SK-N-SH treated with all-trans-retinoic acid at 6 μM for 48 hours (cell line): ENCODE results near the gene CDK3.

Experiments used
- ATAC-seq: fragments of 200-7000 bp; cut with Tn5 transposase; 3 replicates; pipeline ENCODE4 v1.9.1; 2020; ENCODE audit warnings: mild to moderate bottlenecking, moderate library complexity
- ARNTL ChIP-seq: fragments of 450-650 bp; formaldehyde crosslinking; IDR thresholded peaks from 2 replicates; pipeline ENCODE4 v1.5.0; 2020; ENCODE audit warnings: low read depth, mild to moderate bottlenecking, moderate library complexity, borderline replicate concordance
- BACH2 ChIP-seq: fragments of 250-450 bp; sonication (Bioruptor Pico); IDR thresholded peaks from 2 replicates; pipeline ENCODE4 v1.9.0; 2021; ENCODE audit warnings: mild to moderate bottlenecking, borderline replicate concordance
- CREB5 ChIP-seq: fragments of 250-450 bp; sonication (Bioruptor Pico); IDR thresholded peaks from 2 replicates; pipeline ENCODE4 v1.5.1; 2020; ENCODE audit warnings: low read depth, mild to moderate bottlenecking, moderate library complexity
- CSDC2 ChIP-seq: fragments of 250-450 bp; sonication (Bioruptor Pico); IDR thresholded peaks from 2 replicates; pipeline ENCODE4 v1.5.0; 2020; ENCODE audit warnings: mild to moderate bottlenecking, moderate library complexity
- CSRNP3 ChIP-seq: fragments of 250-450 bp; sonication (Bioruptor Pico); IDR thresholded peaks from 2 replicates; pipeline ENCODE4 v1.5.1; 2021; ENCODE audit warnings: mild to moderate bottlenecking, moderate library complexity
- ESRRG ChIP-seq: fragments of 250-450 bp; sonication (Bioruptor Pico); IDR thresholded peaks from 2 replicates; pipeline ENCODE4 v1.6.1; 2021; ENCODE audit warnings: mild to moderate bottlenecking
- GLIS3 ChIP-seq: fragments of 250-450 bp; sonication (Bioruptor Pico); IDR thresholded peaks from 2 replicates; pipeline ENCODE4 v1.5.0; 2020; ENCODE audit warnings: mild to moderate bottlenecking, moderate library complexity
- ISL1 ChIP-seq: fragments of 250-450 bp; sonication (Bioruptor Pico); IDR thresholded peaks from 2 replicates; pipeline ENCODE4 v2.1.2; 2022; ENCODE audit warnings: mild to moderate bottlenecking, moderate library complexity
- OSR1 ChIP-seq: fragments of 250-450 bp; sonication (Bioruptor Pico); IDR thresholded peaks from 2 replicates; pipeline ENCODE4 v1.8.0; 2022; ENCODE audit warnings: moderate library complexity, mild to moderate bottlenecking, inconsistent platforms
- POU6F1 ChIP-seq: fragments of 250-450 bp; sonication (Bioruptor Pico); IDR thresholded peaks from 2 replicates; pipeline ENCODE4 v1.8.0; 2021; ENCODE audit warnings: low read depth, mild to moderate bottlenecking, moderate library complexity, borderline replicate concordance
- PPARA ChIP-seq: fragments of 250-450 bp; sonication (Bioruptor Pico); IDR thresholded peaks from 2 replicates; pipeline ENCODE4 v1.5.0; 2020; ENCODE audit warnings: mild to moderate bottlenecking, borderline replicate concordance
- RARB ChIP-seq: fragments of 250-450 bp; sonication (Bioruptor Pico); IDR thresholded peaks from 2 replicates; pipeline ENCODE4 v1.8.0; 2021; ENCODE audit warnings: mild to moderate bottlenecking, moderate library complexity
- SNAI2 ChIP-seq: fragments of 250-450 bp; sonication (Bioruptor Pico); IDR thresholded peaks from 2 replicates; pipeline ENCODE4 v1.5.0; 2020; ENCODE audit warnings: mild to moderate bottlenecking, moderate library complexity
- TCF4 ChIP-seq: fragments of 250-450 bp; sonication (Bioruptor Pico); IDR thresholded peaks from 2 replicates; pipeline ENCODE4 v1.8.0; 2021; ENCODE audit warnings: mild to moderate bottlenecking, moderate library complexity, borderline replicate concordance
- TOX ChIP-seq: fragments of 250-450 bp; sonication (Bioruptor Pico); IDR thresholded peaks from 2 replicates; pipeline ENCODE4 v1.8.0; 2021; ENCODE audit warnings: mild to moderate bottlenecking, moderate library complexity, borderline replicate concordance
- TSHZ2 ChIP-seq: fragments of 250-450 bp; sonication (Bioruptor Pico); IDR thresholded peaks from 2 replicates; pipeline ENCODE4 v1.5.0; 2020; ENCODE audit warnings: mild to moderate bottlenecking, moderate library complexity
- ZC3H10 ChIP-seq: fragments of 250-450 bp; sonication (Bioruptor Pico); IDR thresholded peaks from 2 replicates; pipeline ENCODE4 v1.5.1; 2021; ENCODE audit warnings: mild to moderate bottlenecking, moderate library complexity
- ZFP3 ChIP-seq: fragments of 250-450 bp; sonication (Bioruptor Pico); IDR thresholded peaks from 2 replicates; pipeline ENCODE4 v1.5.0; 2020; ENCODE audit warnings: mild to moderate bottlenecking, moderate library complexity
- ZFP30 ChIP-seq: fragments of 450-650 bp; formaldehyde crosslinking; IDR thresholded peaks from 2 replicates; pipeline ENCODE4 v1.5.0; 2022; ENCODE audit warnings: mild to moderate bottlenecking, moderate library complexity
- ZNF565 ChIP-seq: fragments of 450-650 bp; formaldehyde crosslinking; conservative IDR thresholded peaks from 2 replicates; pipeline ENCODE4 v1.5.0; 2020; ENCODE audit warnings: low read depth, mild to moderate bottlenecking, moderate library complexity
- ZNF70 ChIP-seq: fragments of 450-650 bp; formaldehyde crosslinking; IDR thresholded peaks from 2 replicates; pipeline ENCODE4 v1.5.0; 2020; ENCODE audit warnings: mild to moderate bottlenecking, moderate library complexity
- ZNF8 ChIP-seq: fragments of 450-650 bp; formaldehyde crosslinking; IDR thresholded peaks from 2 replicates; pipeline ENCODE4 v1.5.0; 2020; ENCODE audit warnings: mild to moderate bottlenecking, moderate library complexity

CDK3 gene

GRCh38 chr17:75987041-75987440 is 13.6 kb upstream of the CDK3 start (continued):
- TF ChIP-seq CREB5, result no peak
- TF ChIP-seq ZNF565, result no peak
- TF ChIP-seq CSRNP3 (CRISPR knock-in tag), result no peak
- TF ChIP-seq CSDC2 (CRISPR knock-in tag), result no peak
- TF ChIP-seq ZC3H10 (CRISPR knock-in tag), result no peak
- no peak for TF ChIP-seq PPARA
- no peak for TF ChIP-seq TOX (CRISPR knock-in tag)
- TF ChIP-seq, all 23 proteins: peak for 0

GRCh38 chr17:75991396-75991795 is 9.3 kb upstream of the CDK3 start:
- no peak for TF ChIP-seq ISL1 (CRISPR knock-in tag)
- TF ChIP-seq PPARA, result no peak
- ATAC-seq, result no peak

GRCh38 chr17:75994802-75995370 is 5.8 kb upstream of the CDK3 start:
- TF ChIP-seq ZFP3 (CRISPR knock-in tag), result no peak
- no peak for TF ChIP-seq ZFP30
- no peak for TF ChIP-seq POU6F1 (CRISPR knock-in tag)
- TF ChIP-seq BACH2 (CRISPR knock-in tag), result no peak
- TF ChIP-seq ZNF565, result no peak
- no peak for TF ChIP-seq PPARA
- no peak for TF ChIP-seq ESRRG (CRISPR knock-in tag)
- no peak for TF ChIP-seq SNAI2 (CRISPR knock-in tag)
- no peak for TF ChIP-seq OSR1
- no peak for TF ChIP-seq ZNF70 (CRISPR knock-in tag)
- no peak for TF ChIP-seq CSDC2 (CRISPR knock-in tag)
- TF ChIP-seq CSRNP3 (CRISPR knock-in tag), result no peak
- no peak for TF ChIP-seq TCF4 (CRISPR knock-in tag)
- TF ChIP-seq ARNTL, result no peak
- TF ChIP-seq GLIS3, result no peak
- TF ChIP-seq TSHZ2 (CRISPR knock-in tag), result no peak
- TF ChIP-seq ZNF8 (CRISPR knock-in tag), result no peak
- TF ChIP-seq CREB5, result no peak
- TF ChIP-seq RARB (CRISPR knock-in tag), result no peak
- ATAC-seq, result no peak
